ENCODE data around the gene WDSUB1.

Gene WDSUB1

GRCh38 chr2:159186462-159186861 lies 100.0 kb downstream of the WDSUB1 start:
- no peak for TF ChIP-seq CTCF (IDR thresholded peaks at IDR 0.05; ENCODE audit: borderline replicate concordance, insufficient read depth, low read depth, low read length)
- no peak overlapping the region for H3K4me3 ChIP-seq (ENCODE audit: low read depth, low read length)

Data from GM12875 (cell line).